ENCODE data around the gene ROR2. TPM values are rescaled to one million over a fixed set of nuclear protein-coding genes. Genes with fewer than 3 reads are reported as not detected.

The ROR2 gene
- total RNA-seq, 1 donor from 2014 or later: 18.6 TPM

- no peak for DNase-seq (ENCODE audit: low spot score)
- peaks cover 19% of the 10 kb centered on the region for H3K36me3 Mint-ChIP-seq (ENCODE audit: low read depth)
- TF ChIP-seq, protein P1, sequence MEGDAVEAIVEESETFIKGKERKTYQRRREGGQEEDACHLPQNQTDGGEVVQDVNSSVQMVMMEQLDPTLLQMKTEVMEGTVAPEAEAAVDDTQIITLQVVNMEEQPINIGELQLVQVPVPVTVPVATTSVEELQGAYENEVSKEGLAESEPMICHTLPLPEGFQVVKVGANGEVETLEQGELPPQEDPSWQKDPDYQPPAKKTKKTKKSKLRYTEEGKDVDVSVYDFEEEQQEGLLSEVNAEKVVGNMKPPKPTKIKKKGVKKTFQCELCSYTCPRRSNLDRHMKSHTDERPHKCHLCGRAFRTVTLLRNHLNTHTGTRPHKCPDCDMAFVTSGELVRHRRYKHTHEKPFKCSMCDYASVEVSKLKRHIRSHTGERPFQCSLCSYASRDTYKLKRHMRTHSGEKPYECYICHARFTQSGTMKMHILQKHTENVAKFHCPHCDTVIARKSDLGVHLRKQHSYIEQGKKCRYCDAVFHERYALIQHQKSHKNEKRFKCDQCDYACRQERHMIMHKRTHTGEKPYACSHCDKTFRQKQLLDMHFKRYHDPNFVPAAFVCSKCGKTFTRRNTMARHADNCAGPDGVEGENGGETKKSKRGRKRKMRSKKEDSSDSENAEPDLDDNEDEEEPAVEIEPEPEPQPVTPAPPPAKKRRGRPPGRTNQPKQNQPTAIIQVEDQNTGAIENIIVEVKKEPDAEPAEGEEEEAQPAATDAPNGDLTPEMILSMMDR (IDR thresholded peaks at IDR 0.05): no peak
- peaks cover 52% of the 10 kb centered on the region for H3K4me1 Mint-ChIP-seq (ENCODE audit: low read depth)
- no peaks in the 10 kb centered on the region for H3K27me3 Mint-ChIP-seq (ENCODE audit: low read depth)
- peaks cover 31% of the 10 kb centered on the region for H3K9me3 Mint-ChIP-seq (ENCODE audit: low read depth)
- peak overlapping the region; percentile 66 for H3K27ac Mint-ChIP-seq (ENCODE audit: unreplicated experiment)
- H3K4me3 Mint-ChIP-seq (ENCODE audit: unreplicated experiment): peak overlapping the region; percentile 5
Measured at GRCh38 chr9:91933556-91934352, 16.3 kb downstream of the ROR2 start.

DNA sequence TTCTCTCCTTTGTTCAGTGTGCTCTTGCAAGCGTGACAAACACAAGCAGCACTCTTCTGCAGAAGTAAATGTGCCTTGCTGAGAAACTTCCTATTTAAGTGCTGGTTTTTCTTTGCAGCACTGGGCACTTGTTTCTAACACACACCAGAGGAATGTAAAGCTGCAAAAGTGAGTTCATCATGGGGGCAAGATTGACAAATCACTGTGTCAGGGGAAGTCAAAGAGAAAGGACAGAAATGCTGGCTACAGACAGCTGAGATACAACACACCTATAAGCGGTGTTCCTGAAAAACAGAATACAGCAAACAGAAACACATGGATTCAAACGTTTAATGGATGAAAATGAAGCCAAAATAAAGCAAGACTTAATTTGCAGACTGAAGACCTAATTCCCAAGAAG, 19.6 kb downstream of the ROR2 start:
- no peak overlapping the region for H3K27ac Mint-ChIP-seq (ENCODE audit: unreplicated experiment)
- TF ChIP-seq, protein P1 (IDR thresholded peaks at IDR 0.05): no peak
- H3K36me3 Mint-ChIP-seq (ENCODE audit: low read depth): peaks cover 21% of the 10 kb centered on the region
- H3K27me3 Mint-ChIP-seq (ENCODE audit: low read depth): no peaks in the 10 kb centered on the region
- peaks cover 22% of the 10 kb centered on the region for H3K4me1 Mint-ChIP-seq (ENCODE audit: low read depth)
- H3K4me3 Mint-ChIP-seq (ENCODE audit: unreplicated experiment): no peak overlapping the region
- peaks cover 31% of the 10 kb centered on the region for H3K9me3 Mint-ChIP-seq (ENCODE audit: low read depth)
- no peak for DNase-seq (ENCODE audit: low spot score)

- no peak overlapping the region for H3K27ac Mint-ChIP-seq (ENCODE audit: unreplicated experiment)
- TF ChIP-seq, protein P1 (IDR thresholded peaks at IDR 0.05): no peak
- H3K36me3 Mint-ChIP-seq (ENCODE audit: low read depth): peaks cover 21% of the 10 kb centered on the region
- no peak for DNase-seq (ENCODE audit: low spot score)
- H3K4me1 Mint-ChIP-seq (ENCODE audit: low read depth): peaks cover 14% of the 10 kb centered on the region
- H3K9me3 Mint-ChIP-seq (ENCODE audit: low read depth): peaks cover 31% of the 10 kb centered on the region
- H3K4me3 Mint-ChIP-seq (ENCODE audit: unreplicated experiment): no peak overlapping the region
- no peaks in the 10 kb centered on the region for H3K27me3 Mint-ChIP-seq (ENCODE audit: low read depth)
Measured at GRCh38 chr9:91929331-91929730, 20.7 kb downstream of the ROR2 start.

DNA sequence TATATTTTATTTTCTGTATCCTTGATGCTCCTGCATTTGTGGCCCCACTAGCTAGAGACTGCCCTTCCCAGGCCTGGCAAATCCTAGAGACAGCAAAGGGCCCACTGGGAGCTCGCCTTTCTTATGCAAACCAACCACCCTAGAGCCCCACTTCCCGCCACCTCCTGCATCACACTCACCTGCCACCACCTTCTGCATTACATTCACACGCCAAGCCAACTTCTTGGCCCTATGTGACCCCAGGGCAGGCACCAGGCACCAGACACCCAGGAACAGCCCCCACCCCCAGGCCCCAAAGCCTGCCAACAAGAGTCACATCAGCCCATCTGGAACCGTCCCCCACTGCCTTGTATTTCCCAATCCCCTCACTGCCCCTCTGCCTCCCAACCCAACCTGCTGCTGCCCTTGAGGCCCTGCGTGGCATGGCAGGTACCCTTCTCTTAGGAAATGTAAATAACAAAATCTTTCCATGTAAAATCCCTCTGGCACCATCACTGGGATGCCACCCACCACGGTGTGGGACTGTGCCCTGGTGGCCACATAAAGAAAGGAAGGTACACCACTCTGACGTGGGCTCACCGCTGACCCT, 22.0 kb downstream of the ROR2 start:
- peaks cover 15% of the 10 kb centered on the region for H3K36me3 Mint-ChIP-seq (ENCODE audit: low read depth)
- no peak overlapping the region for H3K27ac Mint-ChIP-seq (ENCODE audit: unreplicated experiment)
- peaks cover 24% of the 10 kb centered on the region for H3K9me3 Mint-ChIP-seq (ENCODE audit: low read depth)
- no peak for DNase-seq (ENCODE audit: low spot score)
- H3K4me3 Mint-ChIP-seq (ENCODE audit: unreplicated experiment): no peak overlapping the region
- no peaks in the 10 kb centered on the region for H3K27me3 Mint-ChIP-seq (ENCODE audit: low read depth)
- TF ChIP-seq, protein P1 (IDR thresholded peaks at IDR 0.05): no peak
- H3K4me1 Mint-ChIP-seq (ENCODE audit: low read depth): peaks cover under 1% of the 10 kb centered on the region

- no peaks in the 10 kb centered on the region for H3K27me3 Mint-ChIP-seq (ENCODE audit: low read depth)
- H3K4me3 Mint-ChIP-seq (ENCODE audit: unreplicated experiment): no peak overlapping the region
- DNase-seq (ENCODE audit: low spot score): no peak
- H3K27ac Mint-ChIP-seq (ENCODE audit: unreplicated experiment): no peak overlapping the region
- H3K36me3 Mint-ChIP-seq (ENCODE audit: low read depth): peaks cover 3% of the 10 kb centered on the region
- H3K9me3 Mint-ChIP-seq (ENCODE audit: low read depth): no peaks in the 10 kb centered on the region
- no peaks in the 10 kb centered on the region for H3K4me1 Mint-ChIP-seq (ENCODE audit: low read depth)
- TF ChIP-seq, protein P1 (IDR thresholded peaks at IDR 0.05): no peak
Measured at GRCh38 chr9:91924090-91924489, 25.9 kb downstream of the ROR2 start.

Measured in chondrocyte (in vitro differentiated cells).